ENCODE results near the gene RFFL. TPM values are rescaled to one million over a fixed set of nuclear protein-coding genes. Genes with fewer than 3 reads are reported as not detected.
A peak's percentile ranks its signal among the peaks of the same experiment; 100 is the strongest.

The RFFL gene
- total RNA-seq, 4 donors from 2014 or later: 31.7 to 64.0 (median 56.2) TPM

- WGBS, 2 donors: 67 to 80% methylated on average over 6 to 8 of the region's 8 CpGs
- H3K36me3 ChIP-seq: no peaks in the 10 kb centered on the region
- no peaks in the 10 kb centered on the region for H3K9me3 ChIP-seq
- TF ChIP-seq, protein P1, sequence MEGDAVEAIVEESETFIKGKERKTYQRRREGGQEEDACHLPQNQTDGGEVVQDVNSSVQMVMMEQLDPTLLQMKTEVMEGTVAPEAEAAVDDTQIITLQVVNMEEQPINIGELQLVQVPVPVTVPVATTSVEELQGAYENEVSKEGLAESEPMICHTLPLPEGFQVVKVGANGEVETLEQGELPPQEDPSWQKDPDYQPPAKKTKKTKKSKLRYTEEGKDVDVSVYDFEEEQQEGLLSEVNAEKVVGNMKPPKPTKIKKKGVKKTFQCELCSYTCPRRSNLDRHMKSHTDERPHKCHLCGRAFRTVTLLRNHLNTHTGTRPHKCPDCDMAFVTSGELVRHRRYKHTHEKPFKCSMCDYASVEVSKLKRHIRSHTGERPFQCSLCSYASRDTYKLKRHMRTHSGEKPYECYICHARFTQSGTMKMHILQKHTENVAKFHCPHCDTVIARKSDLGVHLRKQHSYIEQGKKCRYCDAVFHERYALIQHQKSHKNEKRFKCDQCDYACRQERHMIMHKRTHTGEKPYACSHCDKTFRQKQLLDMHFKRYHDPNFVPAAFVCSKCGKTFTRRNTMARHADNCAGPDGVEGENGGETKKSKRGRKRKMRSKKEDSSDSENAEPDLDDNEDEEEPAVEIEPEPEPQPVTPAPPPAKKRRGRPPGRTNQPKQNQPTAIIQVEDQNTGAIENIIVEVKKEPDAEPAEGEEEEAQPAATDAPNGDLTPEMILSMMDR (IDR thresholded peaks at IDR 0.05): no peak
- TF ChIP-seq POLR2A (IDR thresholded peaks at IDR 0.05): no peak
- H3K27me3 ChIP-seq: no peaks in the 10 kb centered on the region
- no peak for DNase-seq
- intact Hi-C loops (cut with DNase I): loop anchor here (5.0 kb wide), 1 partner anchor 105 kb away; the partner anchor contains the start of gene LIG3
- peak overlapping the region; percentile 67 to 87 (median 78) for H3K4me3 ChIP-seq
- peaks cover 14 to 72% (median 25%) of the 10 kb centered on the region in 3 donors for H3K4me1 ChIP-seq
- peak overlapping the region; percentile 91 to 97 (median 95) for H3K27ac ChIP-seq
Observed at GRCh38 chr17:35086931-35087573, 23.5 kb upstream of the RFFL start.

DNA sequence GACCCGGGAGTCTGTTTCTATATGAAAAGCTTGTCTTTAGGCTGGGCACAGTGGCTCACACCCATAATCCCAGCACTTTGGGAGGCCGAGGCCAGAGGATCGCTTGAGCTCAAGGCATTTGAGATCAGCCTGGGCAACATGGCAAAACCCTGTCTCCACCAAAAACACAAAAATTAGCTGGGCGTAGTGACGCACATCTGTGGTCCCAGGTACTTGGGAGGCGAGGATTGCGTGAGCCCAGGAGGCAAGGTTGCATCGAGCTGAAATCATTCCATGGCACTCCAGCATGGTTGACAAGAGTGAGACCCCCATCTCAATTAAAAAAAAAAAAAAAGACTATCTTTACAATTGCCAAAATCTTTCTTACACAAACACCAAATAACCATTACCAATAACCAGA, 22.7 kb upstream of the RFFL start:
- 92 to 94% methylated on average over 8 of the region's 8 CpGs for WGBS, 2 donors
- Histone ChIP-seq H3K36me3 (no peaks in the 10 kb centered on the region), H3K4me1 (peaks cover 14 to 81% (median 27%) of the 10 kb centered on the region in 3 donors), H3K27ac (peak overlapping the region; percentile 47 to 97 (median 95)), H3K27me3 (no peaks in the 10 kb centered on the region), H3K4me3 (no peak overlapping the region), H3K9me3 (no peaks in the 10 kb centered on the region)
- no peak for DNase-seq
- TF ChIP-seq POLR2A (IDR thresholded peaks at IDR 0.05): no peak
- TF ChIP-seq, protein P1 (IDR thresholded peaks at IDR 0.05): no peak
- intact Hi-C loops (cut with DNase I): loop anchor here (5.0 kb wide), 1 partner anchor 104 kb away; the partner anchor contains the start of gene LIG3

DNA sequence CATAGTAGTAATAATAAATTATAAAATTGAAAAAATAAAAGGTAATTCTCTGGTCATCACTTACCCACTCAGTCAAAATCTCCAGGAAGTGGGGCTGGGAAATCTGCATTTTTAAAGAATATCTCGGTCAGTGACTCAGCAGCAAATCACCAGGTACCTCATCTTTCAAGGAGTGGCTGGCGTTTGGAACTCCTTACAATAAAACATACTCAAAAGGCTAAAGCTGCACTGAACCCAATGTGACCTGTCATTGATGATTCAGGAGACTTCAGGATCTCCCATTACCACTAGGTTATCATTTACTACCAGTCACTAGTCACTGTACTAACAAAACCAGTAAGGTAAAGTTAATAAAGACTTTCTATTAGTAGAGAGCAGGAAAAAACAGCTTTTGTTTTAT, 21.5 kb upstream of the RFFL start:
- WGBS, 2 donors: 24 to 25% methylated on average over 2 of the region's 2 CpGs
- Histone ChIP-seq H3K4me3 (no peak overlapping the region), H3K27ac (peak overlapping the region; percentile 47 to 97 (median 95)), H3K27me3 (no peaks in the 10 kb centered on the region), H3K4me1 (peaks cover 14 to 90% (median 27%) of the 10 kb centered on the region in 3 donors), H3K36me3 (no peaks in the 10 kb centered on the region), H3K9me3 (no peaks in the 10 kb centered on the region)
- no peak for DNase-seq
- TF ChIP-seq, protein P1 (IDR thresholded peaks at IDR 0.05): no peak
- no peak for TF ChIP-seq POLR2A (IDR thresholded peaks at IDR 0.05)
- intact Hi-C loops (cut with DNase I): loop anchor here (5.0 kb wide), 1 partner anchor 103 kb away; the partner anchor contains the start of gene LIG3

GRCh38 chr17:35083071-35083470, 19.6 kb upstream of the RFFL start:
- TF ChIP-seq, protein P1 (IDR thresholded peaks at IDR 0.05): no peak
- TF ChIP-seq POLR2A (IDR thresholded peaks at IDR 0.05): no peak
- 63 to 69% methylated on average over 2 of the region's 2 CpGs for WGBS, 2 donors

GRCh38 chr17:35082073-35082657, 18.7 kb upstream of the RFFL start:
- Histone ChIP-seq H3K4me1 (peaks cover 13 to 93% (median 22%) of the 10 kb centered on the region in 3 donors), H3K27me3 (no peaks in the 10 kb centered on the region), H3K36me3 (no peaks in the 10 kb centered on the region), H3K4me3 (no peak overlapping the region), H3K27ac (peak overlapping the region; percentile 1 to 97 (median 68)), H3K9me3 (no peaks in the 10 kb centered on the region)
- 22 to 27% methylated on average over 3 of the region's 3 CpGs for WGBS, 2 donors
- TF ChIP-seq, protein P1 (IDR thresholded peaks at IDR 0.05): no peak
- no peak for TF ChIP-seq POLR2A (IDR thresholded peaks at IDR 0.05)
- no peak for DNase-seq
- intact Hi-C loops (cut with DNase I): no loop called here

More at GRCh38 chr17:35083071-35083470, 19.6 kb upstream of the RFFL start:
- no peaks in the 10 kb centered on the region for H3K9me3 ChIP-seq
- intact Hi-C loops (cut with DNase I): no loop called here
- H3K36me3 ChIP-seq: no peaks in the 10 kb centered on the region
- H3K4me1 ChIP-seq: peaks cover 14 to 97% (median 27%) of the 10 kb centered on the region in 3 donors
- peak overlapping the region in 3 of 4 donors; percentile 1 to 97 (median 97) for H3K27ac ChIP-seq
- H3K27me3 ChIP-seq: no peaks in the 10 kb centered on the region
- H3K4me3 ChIP-seq: no peak overlapping the region
- DNase-seq: no peak
